HCT116 (cell line): ENCODE measurements around the gene ACHE. TPM values are rescaled to one million over a fixed set of nuclear protein-coding genes. Genes with fewer than 3 reads are reported as not detected.

Source experiments
- ATAC-seq: fragments of 200-7000 bp; cut with Tn5 transposase; 2 replicates; pipeline ENCODE4 v1.9.1; 2020; ENCODE audit warnings: mild to moderate bottlenecking, moderate library complexity
- BruUV-seq: library from RNA; stranded (reverse); fragments of 400-500 nt; replicated peaks from 2 replicates; lab custom pipeline; 2021; lab: Mats Ljungman, UMichigan
- CTCF ChIA-PET: fragments of 300-600 bp; sonication (Branson Sonifier 250); formaldehyde crosslinking; loops from one replicate; lab custom pipeline; 2021; ENCODE audit warnings: antibody characterized with exemption; lab: Charles Lee
- POLR2A ChIA-PET: fragments of 300-600, 350-600 bp; sonication (Branson Sonifier 250); formaldehyde crosslinking; loops from one replicate; lab custom pipeline; 2021; ENCODE audit warnings: antibody characterized with exemption; lab: Charles Lee
- RAD21 ChIA-PET, 2 experiments: fragments of 300-600 bp; sonication (Branson Sonifier 250); formaldehyde crosslinking; loops; one replicate each; lab custom pipeline; 2023; ENCODE audit warnings: low total read pairs in 2 of 2; ENCODE audit not compliant: uncharacterized antibody in 2 of 2, unreplicated experiment in 2 of 2, low non-redundant PET in 1 of 2; lab: Charles Lee
- DNase-seq: peaks from one replicate; pipeline ENCODE4 v3.0.0-alpha.2; 2010; ENCODE audit warnings: low read depth, low spot score
- H2AFZ ChIP-seq: fragments of 200-600 bp; shearing (Covaris generic), sonication (generic); 2 replicates; pipeline ENCODE4 v1.6.1; 2017; ENCODE audit warnings: low read depth, mixed run types, mixed read lengths, antibody characterized with exemption, low read length; ENCODE audit not compliant: poor library complexity, severe bottlenecking
- H3K27ac ChIP-seq: 2 replicates; pipeline ENCODE4 v1.5.1; 2012; ENCODE audit warnings: low read depth, low read length
- H3K27me3 ChIP-seq: fragments of 200-600 bp; sonication (generic); 2 replicates; pipeline ENCODE4 v1.6.1; 2016; ENCODE audit warnings: mixed run types, low read length, mixed read lengths; ENCODE audit not compliant: insufficient read depth
- H3K36me3 ChIP-seq, 2 experiments: fragments of 200-500 bp in 1 of 2; fragments of 200-600 bp in 1 of 2; sonication (Bioruptor generic) in 1 of 2; sonication (generic) in 1 of 2; 2 replicates each; pipeline versions ENCODE4 v1.5.1 to v1.6.1; 2014 to 2016; ENCODE audit warnings: low read length in 2 of 2, inconsistent platforms in 1 of 2, mixed read lengths in 1 of 2, mixed run types in 1 of 2; ENCODE audit not compliant: insufficient read depth in 2 of 2, control insufficient read depth in 1 of 2
- H3K4me1 ChIP-seq, 2 experiments: fragments of 200-600 bp in 1 of 2; sonication (generic) in 1 of 2; 2 replicates each; pipeline versions ENCODE4 v1.5.1 to v1.6.1; 2012 to 2017; ENCODE audit warnings: low read length in 2 of 2, inconsistent platforms in 1 of 2, mild to moderate bottlenecking in 1 of 2, mixed read lengths in 1 of 2, mixed run types in 1 of 2, moderate library complexity in 1 of 2; ENCODE audit not compliant: insufficient read depth in 2 of 2, control insufficient read depth in 1 of 2
- H3K4me2 ChIP-seq: fragments of 200-600 bp; sonication (generic); 2 replicates; pipeline ENCODE4 v1.6.1; 2017; ENCODE audit warnings: mixed run types, low read length, mixed read lengths
- H3K4me3 ChIP-seq, 2 experiments: fragments of 200-600 bp in 1 of 2; sonication (generic) in 1 of 2; replicated peaks in 1 of 2; 2 replicates each; pipeline ENCODE4 v1.5.1; 2011 to 2016; ENCODE audit warnings: low read length in 2 of 2, control low read depth in 1 of 2, low read depth in 1 of 2, mild to moderate bottlenecking in 1 of 2, mixed read lengths in 1 of 2, mixed run types in 1 of 2
- H3K79me2 ChIP-seq: fragments of 200-600 bp; sonication (generic); 2 replicates; pipeline ENCODE4 v1.6.1; 2017; ENCODE audit warnings: mild to moderate bottlenecking, mixed run types, low read length, moderate library complexity, mixed read lengths; ENCODE audit not compliant: insufficient read depth
- H3K9ac ChIP-seq: fragments of 200-600 bp; sonication (generic); 2 replicates; pipeline ENCODE4 v1.6.1; 2016; ENCODE audit warnings: low read length, mixed read lengths
- H3K9me2 ChIP-seq: fragments of 200-600 bp; sonication (generic), shearing (Covaris generic); 2 replicates; pipeline ENCODE4 v1.6.1; 2017; ENCODE audit warnings: mixed run types, mild to moderate bottlenecking, moderate library complexity; ENCODE audit not compliant: insufficient read depth
- H3K9me3 ChIP-seq, 2 experiments: fragments of 200-500 bp in 1 of 2; fragments of 200-600 bp in 1 of 2; sonication (Bioruptor generic) in 1 of 2; sonication (generic) in 1 of 2; 2 replicates each; pipeline ENCODE4 v1.6.1; 2014 to 2017; ENCODE audit warnings: low read length in 2 of 2, mixed read lengths in 2 of 2, inconsistent platforms in 1 of 2, low read depth in 1 of 2, mild to moderate bottlenecking in 1 of 2, mixed run types in 1 of 2, moderate library complexity in 1 of 2; ENCODE audit not compliant: control insufficient read depth in 1 of 2, insufficient read depth in 1 of 2
- H4K20me1 ChIP-seq: fragments of 200-600 bp; sonication (generic), shearing (Covaris generic); 2 replicates; pipeline ENCODE4 v1.6.1; 2017; ENCODE audit warnings: mixed run types, mild to moderate bottlenecking, moderate library complexity; ENCODE audit not compliant: insufficient read depth
- CEBPB ChIP-seq: IDR thresholded peaks from 2 replicates; pipeline ENCODE4 v1.6.1; 2012; ENCODE audit warnings: low read depth
- EZH2 ChIP-seq: fragments of 200-600 bp; sonication (generic); IDR thresholded peaks from 2 replicates; pipeline ENCODE4 v1.6.1; 2017; ENCODE audit warnings: antibody characterized with exemption, mixed run types
- EZH2phosphoT487 ChIP-seq: fragments of 200-600 bp; IDR thresholded peaks from 2 replicates; pipeline ENCODE4 v1.6.1; 2018; ENCODE audit warnings: antibody characterized with exemption, borderline replicate concordance
- JUND ChIP-seq: IDR thresholded peaks from 2 replicates; pipeline ENCODE4 v1.6.1; 2012
- POLR2A ChIP-seq: IDR thresholded peaks from 2 replicates; pipeline ENCODE4 v1.7.0; 2011; ENCODE audit warnings: borderline replicate concordance; ENCODE audit not compliant: insufficient read depth, insufficient read length; ENCODE audit errors: extremely low read depth
- POLR2AphosphoS5 ChIP-seq: IDR thresholded peaks from 2 replicates; pipeline ENCODE4 v1.6.1; 2011; ENCODE audit warnings: mild to moderate bottlenecking, low read depth, low read length, moderate library complexity
- RAD21 ChIP-seq: IDR thresholded peaks from 2 replicates; pipeline ENCODE4 v1.6.1; 2012; ENCODE audit warnings: low read depth, mild to moderate bottlenecking
- SIN3A ChIP-seq: IDR thresholded peaks from 2 replicates; pipeline ENCODE4 v1.6.1; 2012; ENCODE audit warnings: low read depth
- SP1 ChIP-seq: IDR thresholded peaks from 2 replicates; pipeline ENCODE4 v1.6.1; 2012; ENCODE audit warnings: low read depth
- SRF ChIP-seq: IDR thresholded peaks from 2 replicates; pipeline ENCODE4 v1.6.1; 2012; ENCODE audit warnings: low read depth
- TCF7L2 ChIP-seq: IDR thresholded peaks from 2 replicates; pipeline ENCODE4 v1.7.0; 2011; ENCODE audit warnings: borderline replicate concordance, inconsistent platforms; ENCODE audit not compliant: insufficient read depth, insufficient read length; ENCODE audit errors: extremely low read depth
- ZFX ChIP-seq: fragments of 450-650 bp; IDR thresholded peaks from 2 replicates; pipeline ENCODE4 v1.6.1; 2017
- intact Hi-C: fragments of 100-400 bp; cut with micrococcal nuclease; formaldehyde crosslinking; loops from 2 replicates; pipeline ENCODE4 v1.10.0; 2022
- total RNA-seq: library from RNA; stranded (reverse); gene quantifications from one replicate; pipeline ENCODE4 v1.2.1, GENCODE V29; 2021; ENCODE audit not compliant: unreplicated experiment
- TF ChIP-seq, protein P1 (sequence below): IDR thresholded peaks from 2 replicates; pipeline ENCODE4 v1.6.1; 2011; ENCODE audit warnings: mild to moderate bottlenecking, low read length, moderate library complexity; ENCODE audit not compliant: insufficient replicate concordance; ENCODE audit errors: extremely low read depth
- TF ChIP-seq, protein P2 (sequence below): IDR thresholded peaks from 2 replicates; pipeline ENCODE4 v1.6.1; 2012

The ACHE gene
- total RNA-seq, 1 experiment from 2014 or later = 1.8 TPM

DNA sequence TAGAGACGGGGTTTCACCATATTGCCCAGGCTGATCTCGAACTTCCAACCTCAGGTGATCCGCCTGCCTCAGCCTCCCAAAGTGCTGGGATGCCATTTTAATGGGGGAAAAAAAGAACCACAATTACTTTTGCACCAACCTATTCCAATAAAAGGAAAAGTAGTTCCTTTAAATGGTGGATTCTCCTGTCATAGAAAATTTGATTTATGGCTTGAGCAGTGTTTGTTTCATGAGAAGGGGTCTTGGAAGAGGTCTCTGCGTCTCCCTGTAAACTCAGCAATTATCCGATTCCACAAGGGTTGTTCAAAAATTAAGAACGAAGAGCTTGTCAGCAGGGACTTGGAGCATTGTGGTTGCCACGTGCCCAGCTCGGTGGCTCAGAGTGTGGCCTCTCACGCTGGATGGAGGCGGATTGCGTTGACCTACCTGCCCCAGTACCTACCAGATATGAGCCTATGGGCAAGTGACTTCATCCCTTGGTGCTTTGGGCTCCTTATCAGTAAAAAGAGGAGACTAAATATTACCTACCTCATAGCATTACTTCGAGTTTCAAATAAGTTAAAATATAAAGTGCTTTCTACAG is 31.3 kb downstream of the ACHE start:
- H3K4me3 ChIP-seq = no peak overlapping the region
- ChIA-PET RAD21 (interaction anchor here in 1 of 2 experiments (0.7 kb wide), 1 partner anchor 12 kb away, joined by 4 read pairs; no protein-coding TSS in a partner anchor), CTCF (no interaction called here), POLR2A (no interaction called here)
- no peak overlapping the region for H3K4me2 ChIP-seq
- peaks cover 23% of the 10 kb centered on the region for H3K79me2 ChIP-seq
- no TSS peak for BruUV-seq
- no peaks in the 10 kb centered on the region for H4K20me1 ChIP-seq
- H2AFZ ChIP-seq = no peak overlapping the region
- H3K27me3 ChIP-seq = no peaks in the 10 kb centered on the region
- no peak for DNase-seq
- no peak for TF ChIP-seq JUND
- TF ChIP-seq, protein P1, sequence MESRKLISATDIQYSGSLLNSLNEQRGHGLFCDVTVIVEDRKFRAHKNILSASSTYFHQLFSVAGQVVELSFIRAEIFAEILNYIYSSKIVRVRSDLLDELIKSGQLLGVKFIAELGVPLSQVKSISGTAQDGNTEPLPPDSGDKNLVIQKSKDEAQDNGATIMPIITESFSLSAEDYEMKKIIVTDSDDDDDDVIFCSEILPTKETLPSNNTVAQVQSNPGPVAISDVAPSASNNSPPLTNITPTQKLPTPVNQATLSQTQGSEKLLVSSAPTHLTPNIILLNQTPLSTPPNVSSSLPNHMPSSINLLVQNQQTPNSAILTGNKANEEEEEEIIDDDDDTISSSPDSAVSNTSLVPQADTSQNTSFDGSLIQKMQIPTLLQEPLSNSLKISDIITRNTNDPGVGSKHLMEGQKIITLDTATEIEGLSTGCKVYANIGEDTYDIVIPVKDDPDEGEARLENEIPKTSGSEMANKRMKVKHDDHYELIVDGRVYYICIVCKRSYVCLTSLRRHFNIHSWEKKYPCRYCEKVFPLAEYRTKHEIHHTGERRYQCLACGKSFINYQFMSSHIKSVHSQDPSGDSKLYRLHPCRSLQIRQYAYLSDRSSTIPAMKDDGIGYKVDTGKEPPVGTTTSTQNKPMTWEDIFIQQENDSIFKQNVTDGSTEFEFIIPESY = no peak
- TF ChIP-seq SP1 = no peak
- no peak for TF ChIP-seq SRF
- TF ChIP-seq SIN3A = no peak
- TF ChIP-seq TCF7L2 = no peak
- TF ChIP-seq EZH2 = no peak
- TF ChIP-seq, protein P2, sequence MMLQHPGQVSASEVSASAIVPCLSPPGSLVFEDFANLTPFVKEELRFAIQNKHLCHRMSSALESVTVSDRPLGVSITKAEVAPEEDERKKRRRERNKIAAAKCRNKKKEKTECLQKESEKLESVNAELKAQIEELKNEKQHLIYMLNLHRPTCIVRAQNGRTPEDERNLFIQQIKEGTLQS = no peak
- TF ChIP-seq CEBPB = no peak
- TF ChIP-seq EZH2phosphoT487 = no peak
- TF ChIP-seq POLR2A = no peak
- TF ChIP-seq POLR2AphosphoS5 = no peak
- TF ChIP-seq ZFX = no peak
- TF ChIP-seq RAD21 = no peak
- H3K9ac ChIP-seq = peak overlapping the region; percentile 99; the same call in 1 of the 2 replicates
- H3K9me3 ChIP-seq = no peaks in the 10 kb centered on the region
- H3K36me3 ChIP-seq = peaks cover 2 to 13% of the 10 kb centered on the region in 2 experiments; a peak in 3 of 4 replicates
- ATAC-seq = no peak
- peaks cover 25 to 39% of the 10 kb centered on the region in 2 experiments for H3K4me1 ChIP-seq
- peak overlapping the region; percentile 100; the same call in 1 of the 2 replicates for H3K27ac ChIP-seq
- intact Hi-C loops = no loop called here
- H3K9me2 ChIP-seq = no peaks in the 10 kb centered on the region
